NCI-H1436 (cell line): Measurements from ENCODE around the gene RNF103.
A peak's percentile ranks its signal among the peaks of the same experiment; 100 is the strongest.

Source experiments
- DNase-seq: peaks from one replicate; lab custom pipeline; 2025; lab: John Stamatoyannopoulos, UW

The RNF103 gene

GRCh38 chr2:86566158-86566820, 57.4 kb downstream of the RNF103 start:
- no peak for DNase-seq

GRCh38 chr2:86563650-86564061, 60.0 kb downstream of the RNF103 start:
- DNase-seq, result no peak

- DNase-seq, result peak; percentile 97
Observed at GRCh38 chr2:86562922-86563649, 60.6 kb downstream of the RNF103 start, which contains the start of gene CHMP3. Gene CHMP3, minus strand, starts transcription at chr2:86563443. Its CDS starts 95 bp downstream, at chr2:86563348.

GRCh38 chr2:86562485-86562921, 61.2 kb downstream of the RNF103 start:
- no peak for DNase-seq

GRCh38 chr2:86557836-86558235, 65.8 kb downstream of the RNF103 start:
- DNase-seq, result no peak

- no peak for DNase-seq
Observed at GRCh38 chr2:86556508-86556907, 67.2 kb downstream of the RNF103 start.
